ENCODE data around the gene LSAMP.
"Not testable (repeated sequence)": the region's sequence is repeated elsewhere in the genome, so short reads cannot be mapped to it uniquely, and the experiment has no call there.

Gene LSAMP

DNA sequence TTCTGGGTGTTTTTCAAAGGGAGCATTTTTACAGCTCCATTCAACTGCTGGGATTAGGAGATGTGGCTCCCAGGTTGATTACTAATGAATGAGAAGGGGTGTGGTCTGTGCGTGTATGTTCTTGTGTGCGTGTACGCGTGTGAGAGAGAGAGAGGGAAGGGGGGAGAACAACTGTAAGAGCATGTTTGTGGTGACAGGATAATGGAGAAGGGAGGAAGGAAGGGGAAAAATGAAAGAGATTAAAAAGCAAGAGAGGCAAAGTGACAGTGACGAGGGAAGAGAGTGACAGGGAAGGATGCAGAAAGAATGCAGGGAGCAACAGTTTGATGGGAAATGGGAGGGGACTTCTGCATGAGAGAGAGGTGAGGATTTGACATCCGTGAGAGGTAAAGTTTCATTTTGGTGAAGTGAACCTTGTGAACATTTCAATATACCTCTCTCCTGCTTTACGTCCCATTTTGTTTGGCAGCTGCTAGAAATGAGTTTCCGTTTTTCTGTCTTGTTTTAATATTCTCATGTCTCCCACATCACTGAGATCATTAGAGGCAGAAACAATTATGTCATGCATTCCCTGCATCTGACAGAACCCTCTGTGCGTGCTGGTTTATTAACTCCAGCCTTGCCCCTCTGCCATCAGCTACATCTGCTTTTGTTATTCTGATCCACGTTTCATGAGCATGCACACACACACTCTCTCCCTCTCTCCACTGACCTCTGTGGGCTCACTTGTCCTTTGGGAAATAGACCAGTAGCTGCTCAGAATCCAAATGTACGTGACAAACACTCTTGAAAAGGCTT, 660.3 kb downstream of the LSAMP start:
- DNase-seq = no peak

DNA sequence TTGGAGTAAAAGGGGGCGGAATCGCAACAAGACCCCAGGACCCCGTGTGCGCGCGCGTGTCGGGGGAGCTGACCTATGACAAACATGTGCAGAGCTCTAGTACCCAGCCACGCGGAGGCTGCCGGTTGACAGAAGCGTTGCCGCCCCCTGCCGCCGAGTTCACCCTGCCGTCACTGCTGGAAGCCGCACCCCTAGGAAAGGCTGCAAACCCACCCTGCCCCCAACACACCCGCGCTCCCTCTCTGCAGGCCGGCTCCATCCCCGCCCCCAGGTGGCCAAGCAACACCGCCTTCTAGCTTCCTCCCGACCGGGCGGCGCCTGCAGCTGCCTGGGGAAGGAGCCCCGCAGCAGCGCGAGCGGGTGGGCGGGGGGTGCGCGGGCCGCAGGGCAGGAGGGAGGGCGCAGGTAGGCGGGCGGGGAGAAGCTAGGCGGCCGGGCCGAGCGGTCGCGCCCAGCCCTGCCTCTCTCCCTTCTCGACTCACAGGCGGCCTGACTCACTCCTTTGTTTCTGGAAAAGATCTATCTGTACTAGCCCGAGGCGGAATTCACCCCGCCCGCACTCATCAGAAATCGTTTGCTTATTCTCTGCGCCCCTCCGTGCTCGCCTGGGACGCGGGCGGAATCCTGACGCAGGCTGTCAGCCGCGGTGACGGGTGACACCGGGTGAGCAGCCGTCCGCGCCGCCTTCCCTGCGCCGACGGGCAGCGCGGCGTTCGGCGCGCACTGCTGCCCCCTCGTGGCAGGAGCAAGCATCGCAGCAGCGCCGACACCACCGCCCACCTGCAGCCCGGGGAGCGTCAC, 661.1 kb downstream of the LSAMP start:
- DNase-seq = peak; percentile 92

- not testable (repeated sequence) for DNase-seq
These were observed 661.9 kb downstream of the LSAMP start for GRCh38 chr3:115783426-115783825.

GRCh38 chr3:115779011-115779410, 666.3 kb downstream of the LSAMP start:
- DNase-seq = no peak

GRCh38 chr3:115772951-115773350, 672.3 kb downstream of the LSAMP start:
- DNase-seq = no peak

- DNase-seq = no peak
These were observed 676.6 kb downstream of the LSAMP start for GRCh38 chr3:115768661-115769060.

DNA sequence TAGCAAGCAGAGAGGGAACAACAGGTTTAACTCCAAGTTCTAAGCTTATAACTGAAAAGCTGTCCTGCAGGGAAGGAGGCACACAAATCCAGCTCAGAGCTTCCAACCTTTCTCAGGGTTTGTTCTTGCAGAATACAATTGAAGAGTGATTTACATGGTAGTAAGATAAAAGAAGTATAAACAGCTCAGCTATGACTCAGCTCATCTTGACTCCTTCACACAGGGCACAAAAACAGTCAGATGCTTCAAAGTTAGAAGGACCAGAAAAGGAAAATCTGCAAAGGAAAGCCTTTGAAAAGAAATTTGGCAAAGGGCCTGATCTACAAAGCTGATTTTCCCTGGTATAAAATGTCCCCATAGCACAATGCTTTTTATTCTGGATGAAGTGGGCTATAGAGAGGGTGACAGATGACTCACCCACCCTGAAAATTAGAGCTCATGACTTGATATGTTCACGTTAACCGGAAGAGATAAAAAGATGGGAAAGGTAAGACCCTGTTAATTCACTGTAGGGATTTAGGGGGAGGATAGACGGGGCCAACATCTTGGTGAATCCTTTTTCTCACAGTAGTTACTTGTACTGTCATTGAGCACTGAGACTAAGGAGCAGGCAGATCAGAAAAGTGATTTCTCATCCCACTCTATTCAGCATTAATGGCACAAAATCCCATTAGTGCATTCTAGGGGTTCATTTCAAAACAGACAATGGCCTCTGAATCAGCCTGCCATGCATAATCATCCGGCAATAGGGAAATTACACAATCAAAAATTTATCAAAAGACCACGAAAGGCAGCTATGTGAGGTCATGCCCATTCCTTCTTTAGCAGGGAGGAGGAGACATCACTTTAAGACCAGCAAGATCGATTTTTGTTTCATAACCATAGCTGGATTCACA, 678.5 kb downstream of the LSAMP start:
- DNase-seq = no peak

- DNase-seq = no peak
These were observed 683.4 kb downstream of the LSAMP start for GRCh38 chr3:115761927-115762305.

GRCh38 chr3:115760716-115761115, 684.6 kb downstream of the LSAMP start:
- DNase-seq = no peak

- DNase-seq = no peak
These were observed 687.1 kb downstream of the LSAMP start for GRCh38 chr3:115758076-115758763.

GRCh38 chr3:115752978-115753377, 692.3 kb downstream of the LSAMP start:
- DNase-seq = not testable (repeated sequence)
